Endothelial cell of umbilical vein (primary cell): ENCODE results near the gene ENOPH1. TPM values are rescaled to one million over a fixed set of nuclear protein-coding genes. Genes with fewer than 3 reads are reported as not detected.

Experiments
- BruUV-seq: library from RNA; stranded (reverse); fragments of 400-500 nt; replicated peaks from 2 replicates; lab custom pipeline; 2021; lab: Mats Ljungman, UMichigan
- CTCF ChIA-PET: fragments of 300-600, 350-600 bp; sonication (Branson Sonifier 250); formaldehyde crosslinking; loops from one replicate; lab custom pipeline; 2021; ENCODE audit warnings: antibody characterized with exemption, inconsistent platforms; lab: Charles Lee
- POLR2A ChIA-PET: fragments of 300-600, 350-600 bp; sonication (Branson Sonifier 250); formaldehyde crosslinking; loops from one replicate; lab custom pipeline; 2021; ENCODE audit warnings: antibody characterized with exemption, inconsistent platforms; lab: Charles Lee
- DNase-seq: peaks from one replicate; pipeline ENCODE4 v3.0.0-alpha.2; 2011; ENCODE audit warnings: low read depth, low spot score
- FAIRE-seq: peaks from 2 replicates; lab custom pipeline; 2011; peaks lifted over from hg19 to GRCh38; lab: Jason Lieb, UNC
- H2AFZ ChIP-seq: 2 replicates; pipeline ENCODE4 v1.6.0; 2012; ENCODE audit warnings: low read depth, low read length, control low read depth, inconsistent platforms
- H3K27ac ChIP-seq: 2 replicates; pipeline ENCODE4 v1.5.1; 2011; ENCODE audit warnings: low read depth, mild to moderate bottlenecking, control low read depth, low read length, moderate library complexity; ENCODE audit not compliant: insufficient read depth
- H3K27me3 ChIP-seq, 2 experiments: 2 replicates each; pipeline versions ENCODE4 v1.6.0 to v1.6.1; 2011; ENCODE audit warnings: low read length in 2 of 2, mixed read lengths in 1 of 2; ENCODE audit not compliant: control insufficient read depth in 2 of 2, insufficient read depth in 2 of 2
- H3K36me3 ChIP-seq, 2 experiments: 2 replicates in 1 of 2; 3 replicates in 1 of 2; pipeline ENCODE4 v1.5.1; 2011; ENCODE audit warnings: low read length in 2 of 2, mild to moderate bottlenecking in 1 of 2, moderate library complexity in 1 of 2; ENCODE audit not compliant: control insufficient read depth in 2 of 2, insufficient read depth in 2 of 2; ENCODE audit errors: extremely low read depth in 1 of 2
- H3K4me1 ChIP-seq: 3 replicates; pipeline ENCODE4 v1.5.1; 2011; ENCODE audit warnings: mild to moderate bottlenecking, low read length; ENCODE audit not compliant: control insufficient read depth, insufficient read depth; ENCODE audit errors: extremely low read depth
- H3K4me2 ChIP-seq: 2 replicates; pipeline ENCODE4 v1.6.1; 2011; ENCODE audit warnings: low read length, control low read depth, mixed read lengths; ENCODE audit not compliant: insufficient read depth
- H3K4me3 ChIP-seq, 3 experiments: fragments of 200-600 bp in 1 of 3; sonication (generic), shearing (Covaris generic) in 1 of 3; replicated peaks in 1 of 3; 2 replicates each; pipeline ENCODE4 v1.5.1; 2011 to 2016; ENCODE audit warnings: control low read depth in 3 of 3, low read length in 3 of 3, mild to moderate bottlenecking in 2 of 3, inconsistent platforms in 1 of 3, low read depth in 1 of 3, moderate library complexity in 1 of 3; ENCODE audit not compliant: insufficient read depth in 1 of 3
- H3K79me2 ChIP-seq: 2 replicates; pipeline ENCODE4 v1.6.0; 2012; ENCODE audit warnings: low read length, inconsistent platforms; ENCODE audit not compliant: control insufficient read depth, insufficient read depth
- H3K9ac ChIP-seq: replicated peaks from 2 replicates; pipeline ENCODE3; 2011; ENCODE audit warnings: low read length, control low read depth; ENCODE audit not compliant: insufficient read depth; ENCODE audit errors: extremely low read depth
- H3K9me1 ChIP-seq: replicated peaks from 3 replicates; pipeline ENCODE4 v1.6.0; 2011; ENCODE audit warnings: mild to moderate bottlenecking, low read length; ENCODE audit not compliant: control insufficient read depth, insufficient read depth; ENCODE audit errors: extremely low read depth
- H3K9me3 ChIP-seq: replicated peaks from 2 replicates; pipeline ENCODE4 v1.5.1; 2012; ENCODE audit warnings: low read length, inconsistent platforms; ENCODE audit not compliant: control insufficient read depth, insufficient read depth
- H4K20me1 ChIP-seq: replicated peaks from 2 replicates; pipeline ENCODE3; 2011; ENCODE audit warnings: mild to moderate bottlenecking, low read length; ENCODE audit not compliant: control insufficient read depth, insufficient read depth; ENCODE audit errors: extremely low read depth
- CTCF ChIP-seq, 2 donors: IDR thresholded peaks; 1 replicate in 1 of 2; 2 replicates in 1 of 2; pipeline ENCODE4 v1.5.1; 2011; ENCODE audit warnings: low read length in 2 of 2, mild to moderate bottlenecking in 2 of 2, moderate library complexity in 2 of 2, control low read depth in 1 of 2, inconsistent platforms in 1 of 2, low read depth in 1 of 2; ENCODE audit not compliant: insufficient read depth in 1 of 2; ENCODE audit errors: extremely low read depth in 1 of 2
- EZH2 ChIP-seq: IDR thresholded peaks from 2 replicates; pipeline ENCODE4 v1.6.1; 2012; ENCODE audit warnings: borderline replicate concordance, low read depth, mild to moderate bottlenecking, moderate library complexity, low read length, inconsistent platforms; ENCODE audit not compliant: severe bottlenecking
- FOS ChIP-seq: IDR thresholded peaks from 2 replicates; pipeline ENCODE4 v1.6.1; 2011; ENCODE audit warnings: mild to moderate bottlenecking, low read length, moderate library complexity, borderline replicate concordance; ENCODE audit not compliant: insufficient read depth
- GATA2 ChIP-seq: IDR thresholded peaks from 2 replicates; pipeline ENCODE4 v1.7.0; 2011; ENCODE audit warnings: low read depth, mild to moderate bottlenecking, moderate library complexity, mixed read lengths, low read length; ENCODE audit not compliant: insufficient read length, insufficient read depth
- JUN ChIP-seq: IDR thresholded peaks from 2 replicates; pipeline ENCODE4 v1.6.1; 2011; ENCODE audit warnings: borderline replicate concordance, low read depth; ENCODE audit not compliant: insufficient read length, insufficient read depth
- MAX ChIP-seq: IDR thresholded peaks from 2 replicates; pipeline ENCODE4 v1.6.1; 2011; ENCODE audit not compliant: insufficient read depth, insufficient read length
- MYC ChIP-seq: IDR thresholded peaks from one replicate; pipeline ENCODE4 v1.6.1; 2011; ENCODE audit warnings: mild to moderate bottlenecking, low read depth, low read length
- POLR2A ChIP-seq: IDR thresholded peaks from 2 replicates; pipeline ENCODE4 v1.6.1; 2012; ENCODE audit warnings: low read depth, mild to moderate bottlenecking, control low read depth, low read length
- POLR2AphosphoS5 ChIP-seq: IDR thresholded peaks from 2 replicates; pipeline ENCODE4 v1.6.1; 2012; ENCODE audit warnings: low read depth, mild to moderate bottlenecking, control low read depth, low read length, moderate library complexity; ENCODE audit not compliant: insufficient read depth
- dilution Hi-C: fragments of 300-500 bp; cut with MboI; formaldehyde crosslinking; loops from one replicate; pipeline ENCODE4 v1.15.0; 2019; ENCODE audit warnings: low sequenced_read_pairs; ENCODE audit not compliant: extremely low pct_ligation_motif_present
- intact Hi-C: fragments of 100-400 bp; cut with micrococcal nuclease; formaldehyde crosslinking; loops from one replicate; pipeline ENCODE4 v1.10.0; 2022
- polyA plus RNA-seq, 4 experiments: library from polyadenylated mRNA; depleted of rRNA in 3 of 4; stranded (reverse) in 3 of 4; unstranded in 1 of 4; fragments of >200 nt; gene quantifications; 2 replicates each; pipeline versions ENCODE4 v1.2.1 to v1.2.3, GENCODE V29; 2011 to 2012; ENCODE audit warnings: missing spikeins in 1 of 4
- total RNA-seq: library from RNA; stranded (reverse); gene quantifications from 2 replicates; pipeline ENCODE4 v1.2.3, GENCODE V29; 2021

ENOPH1 gene
- total and polyA plus RNA-seq, 2 donors (not counting 3 experiments of a cell fraction or from before 2014, with no cell fraction given): 11.1 to 35.0 TPM

GRCh38 chr4:82397527-82397926 is 32.9 kb upstream of the ENOPH1 start:
- intact Hi-C loops: no loop called here
- H3K9ac ChIP-seq: no peak overlapping the region
- no peaks in the 10 kb centered on the region for H3K36me3 ChIP-seq
- DNase-seq (no peak), FAIRE-seq (no peak)
- H3K9me3 ChIP-seq: no peaks in the 10 kb centered on the region
- no peaks in the 10 kb centered on the region for H3K9me1 ChIP-seq
- no peak overlapping the region for H2AFZ ChIP-seq
- H3K27me3 ChIP-seq: peaks cover 3 to 6% of the 10 kb centered on the region in 2 experiments
- H3K4me3 ChIP-seq: no peak overlapping the region
- H3K27ac ChIP-seq: no peak overlapping the region
- no peaks in the 10 kb centered on the region for H4K20me1 ChIP-seq
- no peaks in the 10 kb centered on the region for H3K79me2 ChIP-seq
- no peak overlapping the region for H3K4me2 ChIP-seq
- no peaks in the 10 kb centered on the region for H3K4me1 ChIP-seq
- no peak for TF ChIP-seq POLR2A
- TF ChIP-seq GATA2: no peak
- no peak for TF ChIP-seq JUN
- TF ChIP-seq CTCF (IDR thresholded peaks at IDR 0.05; ENCODE audit: extremely low read depth in 1 of 2, insufficient read depth in 1 of 2, low read depth in 1 of 2, low read length in 2 of 2): no peak
- no peak for TF ChIP-seq FOS
- no peak for TF ChIP-seq MYC
- POLR2A ChIA-PET: no interaction called here
- dilution Hi-C loops: no loop called here
- CTCF ChIA-PET: interaction anchor here (0.7 to 2.5 kb wide), 5 partner anchors 9 to 341 kb away, joined by 3 to 8 read pairs (median 4); no protein-coding TSS in a partner anchor
- no TSS peak for BruUV-seq

- ChIA-PET POLR2A (no interaction called here), CTCF (interaction anchor here (1.2 to 2.5 kb wide), 3 partner anchors 12 to 31 kb away, joined by 3 to 8 read pairs (median 5); no protein-coding TSS in a partner anchor)
- dilution Hi-C loops (no loop called here), intact Hi-C loops (no loop called here)
- no peaks in the 10 kb centered on the region for H3K36me3 ChIP-seq
- no peaks in the 10 kb centered on the region for H3K79me2 ChIP-seq
- no TSS peak for BruUV-seq
- FAIRE-seq (no peak), DNase-seq (no peak)
- no peak overlapping the region for H3K4me3 ChIP-seq
- H4K20me1 ChIP-seq: no peaks in the 10 kb centered on the region
- peaks cover 3 to 6% of the 10 kb centered on the region in 2 experiments for H3K27me3 ChIP-seq
- no peak overlapping the region for H3K4me2 ChIP-seq
- no peaks in the 10 kb centered on the region for H3K9me3 ChIP-seq
- H3K4me1 ChIP-seq: no peaks in the 10 kb centered on the region
- H2AFZ ChIP-seq: no peak overlapping the region
- H3K9ac ChIP-seq: no peak overlapping the region
- H3K9me1 ChIP-seq: no peaks in the 10 kb centered on the region
- no peak overlapping the region for H3K27ac ChIP-seq
- TF ChIP-seq JUN: no peak
- TF ChIP-seq POLR2A: no peak
- no peak for TF ChIP-seq FOS
- TF ChIP-seq CTCF (IDR thresholded peaks at IDR 0.05; ENCODE audit: extremely low read depth in 1 of 2, insufficient read depth in 1 of 2, low read depth in 1 of 2, low read length in 2 of 2): no peak
- no peak for TF ChIP-seq GATA2
- TF ChIP-seq MAX: no peak
- TF ChIP-seq POLR2AphosphoS5: no peak
- TF ChIP-seq MYC: no peak
- TF ChIP-seq EZH2: no peak
Measured at GRCh38 chr4:82398263-82398662, 32.1 kb upstream of the ENOPH1 start.
